Measurements from ENCODE around the gene WDR64. TPM values are rescaled to one million over a fixed set of nuclear protein-coding genes. Genes with fewer than 3 reads are reported as not detected.

The WDR64 gene
- total RNA-seq, 1 donor from 2014 or later: not detected

DNA sequence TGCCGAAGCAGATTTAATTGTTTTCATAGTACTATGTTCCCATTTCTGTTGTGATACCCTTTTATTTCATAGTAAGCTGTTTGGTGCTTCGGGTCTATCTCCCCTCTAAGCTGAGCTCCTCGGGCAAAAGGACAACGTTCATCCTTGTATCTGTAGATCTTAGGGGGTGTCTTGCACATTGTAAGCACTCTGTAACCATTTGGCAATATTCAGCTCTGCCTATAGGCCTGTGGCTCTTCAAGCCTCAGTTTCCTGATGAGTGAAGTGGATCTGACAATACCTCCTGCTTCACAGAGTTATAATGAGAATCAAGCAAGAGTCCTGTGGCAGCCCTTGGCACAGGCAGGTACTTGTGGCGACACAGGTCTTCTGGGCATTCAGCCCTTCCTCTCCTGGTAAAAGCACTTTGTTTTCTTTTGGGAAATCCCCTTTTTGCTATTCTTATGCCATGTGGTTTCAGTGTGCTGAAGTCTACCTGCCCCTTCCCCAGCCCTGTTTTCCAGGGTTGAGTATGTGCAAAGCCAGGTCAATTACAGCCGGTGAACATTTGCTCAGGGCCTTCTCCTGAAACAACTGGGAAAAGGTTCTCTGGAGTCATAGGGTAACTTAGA is 187.4 kb downstream of the WDR64 start:
- Mint-ChIP-seq H3K4me3 (no peak overlapping the region), H3K36me3 (ENCODE audit: low read depth) (no peaks in the 10 kb centered on the region), H3K27ac (ENCODE audit: unreplicated experiment) (peak overlapping the region; percentile 72), H3K4me1 (no peaks in the 10 kb centered on the region), H3K9me3 (no peaks in the 10 kb centered on the region), H3K27me3 (ENCODE audit: low read depth) (peaks cover 17% of the 10 kb centered on the region)
- TF ChIP-seq, protein P1, sequence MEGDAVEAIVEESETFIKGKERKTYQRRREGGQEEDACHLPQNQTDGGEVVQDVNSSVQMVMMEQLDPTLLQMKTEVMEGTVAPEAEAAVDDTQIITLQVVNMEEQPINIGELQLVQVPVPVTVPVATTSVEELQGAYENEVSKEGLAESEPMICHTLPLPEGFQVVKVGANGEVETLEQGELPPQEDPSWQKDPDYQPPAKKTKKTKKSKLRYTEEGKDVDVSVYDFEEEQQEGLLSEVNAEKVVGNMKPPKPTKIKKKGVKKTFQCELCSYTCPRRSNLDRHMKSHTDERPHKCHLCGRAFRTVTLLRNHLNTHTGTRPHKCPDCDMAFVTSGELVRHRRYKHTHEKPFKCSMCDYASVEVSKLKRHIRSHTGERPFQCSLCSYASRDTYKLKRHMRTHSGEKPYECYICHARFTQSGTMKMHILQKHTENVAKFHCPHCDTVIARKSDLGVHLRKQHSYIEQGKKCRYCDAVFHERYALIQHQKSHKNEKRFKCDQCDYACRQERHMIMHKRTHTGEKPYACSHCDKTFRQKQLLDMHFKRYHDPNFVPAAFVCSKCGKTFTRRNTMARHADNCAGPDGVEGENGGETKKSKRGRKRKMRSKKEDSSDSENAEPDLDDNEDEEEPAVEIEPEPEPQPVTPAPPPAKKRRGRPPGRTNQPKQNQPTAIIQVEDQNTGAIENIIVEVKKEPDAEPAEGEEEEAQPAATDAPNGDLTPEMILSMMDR (conservative IDR thresholded peaks at IDR 0.05): no peak
- DNase-seq (ENCODE audit: low read depth, low spot score): no peak

GRCh38 chr1:241840164-241840563 is 188.1 kb downstream of the WDR64 start:
- no peaks in the 10 kb centered on the region for H3K4me1 Mint-ChIP-seq
- peaks cover 17% of the 10 kb centered on the region for H3K27me3 Mint-ChIP-seq (ENCODE audit: low read depth)

GRCh38 chr1:241841691-241842090 is 189.6 kb downstream of the WDR64 start:
- Mint-ChIP-seq H3K4me1 (no peaks in the 10 kb centered on the region), H3K36me3 (ENCODE audit: low read depth) (no peaks in the 10 kb centered on the region), H3K27me3 (ENCODE audit: low read depth) (peaks cover 17% of the 10 kb centered on the region), H3K27ac (ENCODE audit: unreplicated experiment) (peak overlapping the region; percentile 88), H3K9me3 (no peaks in the 10 kb centered on the region), H3K4me3 (no peak overlapping the region)
- TF ChIP-seq, protein P1 (conservative IDR thresholded peaks at IDR 0.05): no peak
- no peak for DNase-seq (ENCODE audit: low read depth, low spot score)

More at GRCh38 chr1:241840164-241840563, 188.1 kb downstream of the WDR64 start:
- DNase-seq (ENCODE audit: low read depth, low spot score): no peak
- Mint-ChIP-seq H3K4me3 (no peak overlapping the region), H3K36me3 (ENCODE audit: low read depth) (no peaks in the 10 kb centered on the region), H3K9me3 (no peaks in the 10 kb centered on the region), H3K27ac (ENCODE audit: unreplicated experiment) (no peak overlapping the region)
- TF ChIP-seq, protein P1 (conservative IDR thresholded peaks at IDR 0.05): no peak

DNA sequence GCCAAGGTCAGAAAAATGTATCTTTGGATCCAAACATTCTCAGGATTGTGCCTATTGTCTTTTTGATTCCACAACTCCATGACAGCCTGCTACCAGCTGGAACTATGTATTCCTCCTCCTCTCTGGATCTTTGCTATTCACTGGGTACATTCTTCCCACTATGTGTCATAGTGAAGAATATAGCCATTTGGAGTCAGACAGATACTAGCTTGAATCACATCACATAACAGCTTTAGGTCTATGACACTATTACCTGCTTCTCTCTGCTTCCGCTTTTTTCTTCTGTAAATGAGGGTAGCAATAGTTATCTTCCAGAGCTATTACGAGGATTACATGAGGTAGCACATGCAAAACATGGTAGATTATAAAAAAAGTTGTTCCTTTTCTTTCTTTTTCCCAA is 190.5 kb downstream of the WDR64 start:
- Mint-ChIP-seq H3K36me3 (ENCODE audit: low read depth) (no peaks in the 10 kb centered on the region), H3K27me3 (ENCODE audit: low read depth) (peaks cover 17% of the 10 kb centered on the region), H3K4me3 (no peak overlapping the region), H3K9me3 (no peaks in the 10 kb centered on the region), H3K27ac (ENCODE audit: unreplicated experiment) (no peak overlapping the region), H3K4me1 (peaks cover 6% of the 10 kb centered on the region)
- TF ChIP-seq, protein P1 (conservative IDR thresholded peaks at IDR 0.05): no peak
- no peak for DNase-seq (ENCODE audit: low read depth, low spot score)

- H3K27ac Mint-ChIP-seq (ENCODE audit: unreplicated experiment): no peak overlapping the region
- peaks cover 21% of the 10 kb centered on the region for H3K4me1 Mint-ChIP-seq
- H3K27me3 Mint-ChIP-seq (ENCODE audit: low read depth): peaks cover 17% of the 10 kb centered on the region
- no peaks in the 10 kb centered on the region for H3K36me3 Mint-ChIP-seq (ENCODE audit: low read depth)
- no peak overlapping the region for H3K4me3 Mint-ChIP-seq
- no peaks in the 10 kb centered on the region for H3K9me3 Mint-ChIP-seq
- DNase-seq (ENCODE audit: low read depth, low spot score): no peak
- TF ChIP-seq, protein P1 (conservative IDR thresholded peaks at IDR 0.05): no peak
Measured at GRCh38 chr1:241844593-241844992, 192.5 kb downstream of the WDR64 start.

Data from neural crest cell (in vitro differentiated cells).